Cardiac muscle cell (in vitro differentiated cells and primary cell): Measurements from ENCODE around the gene PKDCC. TPM values are rescaled to one million over a fixed set of nuclear protein-coding genes. Genes with fewer than 3 reads are reported as not detected.
A peak's percentile ranks its signal among the peaks of the same experiment; 100 is the strongest.

Experiments used
- DNase-seq, 2 donors: peaks; one replicate each; pipeline versions ENCODE4 v3.0.0 to v3.0.0-alpha.2; 2010 to 2017; ENCODE audit warnings: low read depth in 1 of 2, low spot score in 1 of 2
- H3K27ac ChIP-seq: fragments of 200-600 bp; sonication (generic); 2 replicates; pipeline ENCODE4 v1.5.1; 2016
- H3K27me3 ChIP-seq: fragments of 200-600 bp; sonication (generic); 2 replicates; pipeline ENCODE4 v1.6.0; 2016; ENCODE audit warnings: control low read depth
- H3K36me3 ChIP-seq: fragments of 200-600 bp; sonication (generic); 2 replicates; pipeline ENCODE4 v1.5.1; 2016; ENCODE audit warnings: control low read depth
- H3K4me1 ChIP-seq: fragments of 200-600 bp; sonication (generic); 2 replicates; pipeline ENCODE4 v1.8.1; 2017; ENCODE audit warnings: low read depth, mild to moderate bottlenecking, mixed run types
- H3K4me3 ChIP-seq: fragments of 200-600 bp; sonication (generic); 2 replicates; pipeline ENCODE4 v1.5.1; 2016; ENCODE audit warnings: mild to moderate bottlenecking
- H3K9me3 ChIP-seq: fragments of 200-600 bp; sonication (generic); 2 replicates; pipeline ENCODE4 v1.5.1; 2017; ENCODE audit warnings: low read depth, mild to moderate bottlenecking, control low read depth
- polyA plus RNA-seq: library from polyadenylated mRNA; unstranded; fragments of >200 nt; fragmentation: Nextera tagmentation; extraction: Ambion mirVana; gene quantifications from 2 replicates; pipeline ENCODE4 v1.2.1, GENCODE V29; 2016
- total RNA-seq: library from RNA; depleted of rRNA; stranded (reverse); fragments of >200 nt; gene quantifications from 2 replicates; pipeline ENCODE4 v1.2.3, GENCODE V29; 2016
- TF ChIP-seq, protein P1 (sequence below): IDR thresholded peaks from 2 replicates; pipeline ENCODE4 v1.5.1; 2012; ENCODE audit warnings: low read depth, mild to moderate bottlenecking, low read length

Gene PKDCC
- total and polyA plus RNA-seq, 2 experiments from 2014 or later = 157 to 228 TPM

DNA sequence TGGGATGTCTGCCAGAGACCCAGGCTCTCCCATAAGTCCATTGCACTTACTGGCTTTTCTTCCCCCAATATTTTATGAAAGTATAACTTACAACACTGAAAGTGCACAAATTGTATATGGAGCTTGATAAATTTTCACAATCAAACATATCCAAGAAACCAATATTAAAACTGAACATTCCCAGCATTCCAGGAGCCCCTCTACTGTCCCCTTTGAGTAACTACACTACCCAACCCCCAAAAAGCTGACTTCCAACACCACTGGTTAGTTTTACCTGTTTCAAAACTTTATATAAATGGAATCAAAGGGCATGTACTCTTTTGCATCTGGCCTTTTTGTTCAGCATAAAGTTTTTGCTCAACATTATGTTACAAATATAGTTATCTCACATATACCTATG, 35.2 kb upstream of the PKDCC start:
- Histone ChIP-seq H3K27me3 (no peaks in the 10 kb centered on the region), H3K9me3 (no peaks in the 10 kb centered on the region), H3K4me1 (peaks cover 18% of the 10 kb centered on the region), H3K27ac (no peak overlapping the region), H3K4me3 (no peak overlapping the region), H3K36me3 (no peaks in the 10 kb centered on the region)
- TF ChIP-seq, protein P1, sequence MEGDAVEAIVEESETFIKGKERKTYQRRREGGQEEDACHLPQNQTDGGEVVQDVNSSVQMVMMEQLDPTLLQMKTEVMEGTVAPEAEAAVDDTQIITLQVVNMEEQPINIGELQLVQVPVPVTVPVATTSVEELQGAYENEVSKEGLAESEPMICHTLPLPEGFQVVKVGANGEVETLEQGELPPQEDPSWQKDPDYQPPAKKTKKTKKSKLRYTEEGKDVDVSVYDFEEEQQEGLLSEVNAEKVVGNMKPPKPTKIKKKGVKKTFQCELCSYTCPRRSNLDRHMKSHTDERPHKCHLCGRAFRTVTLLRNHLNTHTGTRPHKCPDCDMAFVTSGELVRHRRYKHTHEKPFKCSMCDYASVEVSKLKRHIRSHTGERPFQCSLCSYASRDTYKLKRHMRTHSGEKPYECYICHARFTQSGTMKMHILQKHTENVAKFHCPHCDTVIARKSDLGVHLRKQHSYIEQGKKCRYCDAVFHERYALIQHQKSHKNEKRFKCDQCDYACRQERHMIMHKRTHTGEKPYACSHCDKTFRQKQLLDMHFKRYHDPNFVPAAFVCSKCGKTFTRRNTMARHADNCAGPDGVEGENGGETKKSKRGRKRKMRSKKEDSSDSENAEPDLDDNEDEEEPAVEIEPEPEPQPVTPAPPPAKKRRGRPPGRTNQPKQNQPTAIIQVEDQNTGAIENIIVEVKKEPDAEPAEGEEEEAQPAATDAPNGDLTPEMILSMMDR = peak; percentile 27
- no peak for DNase-seq

DNA sequence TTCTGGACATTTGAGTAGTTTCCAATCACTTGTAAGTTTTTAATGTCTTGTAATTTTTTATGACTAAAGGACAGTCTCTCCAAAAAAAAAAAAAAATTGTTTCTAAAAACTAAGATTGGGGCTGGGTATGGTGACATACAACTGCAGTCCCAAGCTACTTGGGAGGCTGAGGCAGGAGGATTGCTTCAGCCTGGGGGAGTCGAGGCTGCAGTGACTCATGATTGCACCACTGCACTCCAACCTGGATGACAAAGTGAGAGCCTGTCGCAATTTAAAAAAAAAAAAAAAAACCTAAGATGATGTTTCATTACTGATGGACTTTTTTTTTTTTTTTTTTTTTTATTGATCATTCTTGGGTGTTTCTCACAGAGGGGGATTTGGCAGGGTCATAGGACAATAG, 34.4 kb upstream of the PKDCC start:
- Histone ChIP-seq H3K36me3 (no peaks in the 10 kb centered on the region), H3K27me3 (no peaks in the 10 kb centered on the region), H3K4me1 (peaks cover 11% of the 10 kb centered on the region), H3K9me3 (no peaks in the 10 kb centered on the region), H3K4me3 (no peak overlapping the region), H3K27ac (no peak overlapping the region)
- no peak for DNase-seq
- TF ChIP-seq, protein P1 = no peak

DNA sequence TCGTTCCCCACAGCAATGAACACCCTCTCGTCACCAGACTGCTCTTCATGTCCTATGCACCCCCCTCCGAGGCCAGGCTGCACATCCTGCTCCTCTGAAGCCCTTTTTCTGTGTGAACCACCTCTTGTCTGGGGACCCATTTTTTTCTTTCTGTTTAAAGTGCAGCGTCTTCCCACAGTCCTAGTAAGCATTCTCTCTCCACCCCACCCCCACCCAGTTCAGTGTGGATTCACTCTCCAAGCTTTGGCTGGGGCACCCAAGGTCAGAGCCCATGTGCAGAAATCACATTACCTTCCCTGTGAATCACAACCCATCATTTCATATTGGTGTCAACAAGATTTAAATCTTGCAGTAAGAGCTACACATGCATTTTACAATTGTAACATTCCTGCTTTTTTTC, 26.4 kb upstream of the PKDCC start:
- no peak overlapping the region for H3K4me3 ChIP-seq
- H3K27ac ChIP-seq = no peak overlapping the region
- H3K27me3 ChIP-seq = no peaks in the 10 kb centered on the region
- peak in 1 of 2 donors; percentile 61 for DNase-seq
- TF ChIP-seq, protein P1 = no peak
- H3K9me3 ChIP-seq = no peaks in the 10 kb centered on the region
- no peaks in the 10 kb centered on the region for H3K36me3 ChIP-seq
- peaks cover 23% of the 10 kb centered on the region for H3K4me1 ChIP-seq

DNA sequence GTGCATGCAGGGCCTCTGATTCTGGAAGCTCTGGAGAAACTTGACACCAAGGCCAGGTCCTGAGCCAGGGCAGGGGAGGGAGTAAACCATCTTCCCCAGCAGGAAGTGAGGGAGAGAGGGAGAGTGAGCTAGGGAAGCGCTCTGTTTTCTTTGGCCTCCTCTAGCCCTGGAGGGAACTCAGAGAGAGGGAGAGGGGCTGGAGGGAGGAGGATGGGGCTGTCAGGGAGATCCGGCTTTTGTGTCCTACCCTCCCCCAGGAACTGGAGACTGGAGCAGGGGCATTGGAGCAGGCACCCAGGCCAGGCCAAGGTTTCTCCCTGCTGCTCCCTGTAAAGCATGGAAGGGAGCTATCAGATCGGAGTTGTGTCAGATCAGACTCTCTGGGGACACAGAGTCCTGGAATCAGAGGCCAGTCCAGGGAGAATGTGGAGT, 22.7 kb upstream of the PKDCC start:
- no peaks in the 10 kb centered on the region for H3K27me3 ChIP-seq
- H3K4me1 ChIP-seq = peaks cover 43% of the 10 kb centered on the region
- TF ChIP-seq, protein P1 = no peak
- H3K9me3 ChIP-seq = no peaks in the 10 kb centered on the region
- peak overlapping the region; percentile 77 for H3K27ac ChIP-seq
- peak; percentile 59 to 95 for DNase-seq
- H3K4me3 ChIP-seq = no peak overlapping the region
- H3K36me3 ChIP-seq = no peaks in the 10 kb centered on the region

DNA sequence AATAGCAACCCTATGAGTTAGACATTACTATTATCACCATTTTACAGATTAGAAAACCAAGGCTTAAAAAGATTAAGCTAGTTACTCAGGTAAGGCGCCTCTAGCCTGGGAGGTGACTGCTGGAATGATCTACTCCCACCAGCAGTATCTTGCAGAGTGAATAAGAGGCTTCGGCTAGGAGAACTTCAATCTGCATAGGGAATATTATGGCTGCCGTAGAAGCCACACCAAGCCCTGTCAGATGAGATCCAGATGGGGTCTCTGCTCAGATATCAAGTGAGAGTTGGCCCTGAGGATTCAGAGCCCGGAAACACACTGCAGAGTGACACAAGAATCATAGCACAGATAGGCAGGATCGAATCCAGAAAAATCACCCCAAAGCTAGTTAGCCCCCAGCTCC, 21.5 kb upstream of the PKDCC start:
- H3K4me1 ChIP-seq = peaks cover 45% of the 10 kb centered on the region
- H3K4me3 ChIP-seq = no peak overlapping the region
- TF ChIP-seq, protein P1 = no peak
- no peaks in the 10 kb centered on the region for H3K9me3 ChIP-seq
- H3K27me3 ChIP-seq = no peaks in the 10 kb centered on the region
- H3K36me3 ChIP-seq = no peaks in the 10 kb centered on the region
- DNase-seq = no peak
- no peak overlapping the region for H3K27ac ChIP-seq
